Urothelium cell line (cell line): Measurements from ENCODE around the gene PPBP.
"Not testable (repeated sequence)": the region's sequence is repeated elsewhere in the genome, so short reads cannot be mapped to it uniquely, and the experiment has no call there.

ENCODE experiments used
- DNase-seq: peaks from one replicate; pipeline ENCODE4 v3.0.0; 2011; ENCODE audit warnings: low spot score, mixed read lengths
- FAIRE-seq: peaks from 2 replicates; lab custom pipeline; 2011; peaks lifted over from hg19 to GRCh38; lab: Jason Lieb, UNC

PPBP gene

GRCh38 chr4:73952352-73952751 is 35.6 kb downstream of the PPBP start:
- FAIRE-seq (no peak), DNase-seq (no peak)

GRCh38 chr4:73950376-73950920 is 37.5 kb downstream of the PPBP start:
- DNase-seq, FAIRE-seq: not testable (repeated sequence)

GRCh38 chr4:73948990-73949706 is 38.8 kb downstream of the PPBP start:
- FAIRE-seq = no peak

DNA sequence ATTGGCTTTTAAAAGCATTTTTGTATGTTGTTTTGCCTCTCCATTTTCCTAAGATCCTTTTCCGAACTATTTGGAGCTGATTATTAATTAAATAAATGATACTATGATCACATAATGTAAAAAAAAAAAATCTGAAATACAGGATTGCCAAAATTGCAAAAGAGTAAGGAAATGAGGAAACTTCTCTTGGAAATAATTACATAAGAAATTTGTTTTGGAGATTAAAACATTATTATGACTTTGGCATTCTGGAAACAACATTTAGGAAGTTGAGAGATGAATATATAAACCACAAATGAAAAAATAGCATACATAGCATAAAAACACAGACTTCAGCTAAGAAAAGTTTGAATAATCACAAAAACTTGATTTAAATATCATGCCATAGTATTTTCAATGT is 39.7 kb downstream of the PPBP start:
- no peak for DNase-seq
- FAIRE-seq = no peak

More at GRCh38 chr4:73948990-73949706, 38.8 kb downstream of the PPBP start:
- no peak for DNase-seq

DNA sequence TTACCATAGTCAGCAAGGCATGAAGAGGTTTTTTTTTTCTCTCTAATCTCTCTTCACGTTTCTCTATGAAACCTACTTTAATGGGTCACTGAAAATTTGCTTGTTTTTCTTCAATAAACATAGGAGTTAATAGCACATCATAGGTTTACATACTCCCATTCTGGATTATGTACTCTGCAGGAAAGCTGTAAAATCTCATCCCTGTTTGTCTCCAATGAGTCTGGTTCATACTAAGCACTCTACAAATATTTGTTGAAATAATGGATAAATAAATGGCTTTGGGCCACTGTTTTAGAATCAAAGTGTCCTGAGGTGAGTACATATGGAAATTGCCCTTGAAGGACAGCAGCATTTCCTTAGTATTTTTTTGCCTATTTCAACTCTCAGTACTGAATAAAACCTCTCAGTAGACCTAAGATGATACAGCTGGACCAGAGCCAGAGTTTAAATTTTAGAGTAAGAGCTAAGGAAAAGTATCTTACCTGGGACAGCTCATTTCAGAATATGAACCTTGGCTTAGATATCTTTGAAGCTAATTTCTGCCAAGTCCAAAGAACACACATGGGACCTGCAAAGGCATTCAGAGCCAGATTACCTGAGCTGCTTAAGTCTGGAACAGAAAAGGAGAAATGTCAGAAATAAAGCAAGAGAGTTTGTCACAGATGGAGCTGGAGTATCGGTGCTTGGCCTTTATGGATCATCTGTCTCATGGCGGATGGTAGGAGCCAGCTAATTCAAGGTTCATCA is 40.6 kb downstream of the PPBP start:
- no peak for DNase-seq
- FAIRE-seq = no peak

DNA sequence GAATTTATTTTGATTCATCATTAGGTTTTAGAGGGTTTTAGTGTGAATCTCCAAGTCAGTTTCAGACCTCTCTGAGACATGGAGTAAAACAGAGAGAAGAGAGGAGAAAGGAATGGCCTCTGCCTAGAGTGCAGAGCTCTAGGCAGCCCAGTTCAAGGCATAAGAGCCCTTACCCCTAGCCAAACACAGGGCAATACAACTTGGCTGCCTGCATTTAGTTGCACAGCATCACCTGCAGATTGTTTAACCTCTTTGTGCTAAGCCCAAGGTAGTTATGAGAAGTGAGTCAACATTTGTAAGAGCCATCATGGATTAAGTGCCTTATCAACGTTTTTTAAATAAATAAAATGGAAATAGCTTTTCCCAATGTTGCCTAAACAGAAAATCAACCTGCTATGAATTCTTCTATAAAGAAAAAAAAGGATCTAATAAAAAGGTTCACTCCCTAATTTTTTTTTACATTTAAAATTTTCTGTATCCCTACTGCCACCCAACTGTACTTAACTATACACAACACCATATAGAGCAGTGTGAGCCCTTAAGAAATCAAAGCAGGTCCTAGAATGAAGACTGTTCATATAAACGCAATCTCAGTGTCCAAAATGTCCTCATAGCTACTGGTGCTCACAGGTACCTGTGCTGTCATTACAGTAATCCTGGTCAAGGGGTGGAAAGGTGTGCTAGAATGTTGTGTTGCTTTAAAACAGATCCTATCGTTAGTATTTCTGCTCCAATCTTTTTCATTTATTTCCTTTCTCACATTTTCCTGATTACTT is 42.1 kb downstream of the PPBP start:
- DNase-seq (no peak), FAIRE-seq (no peak)

DNA sequence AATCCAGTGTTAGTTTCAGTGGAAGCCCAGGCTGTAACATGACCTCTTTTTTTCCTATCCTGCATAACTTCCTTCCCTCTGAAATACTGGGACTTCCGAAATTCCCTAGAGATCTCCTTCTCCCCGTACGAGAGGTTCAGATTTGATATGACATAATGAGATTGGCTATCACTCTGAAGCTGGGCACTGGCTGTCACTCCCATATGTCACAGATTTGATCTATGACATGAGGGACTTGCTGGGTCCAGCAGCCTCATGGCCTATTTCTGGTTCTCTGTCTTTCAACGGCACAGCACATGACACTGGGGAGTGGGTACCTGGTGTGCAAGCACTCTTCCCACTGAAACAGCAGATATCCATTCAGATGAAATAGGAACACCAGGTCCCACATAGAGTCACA is 42.9 kb downstream of the PPBP start:
- no peak for FAIRE-seq
- no peak for DNase-seq

GRCh38 chr4:73944061-73944875 is 43.7 kb downstream of the PPBP start:
- FAIRE-seq (no peak), DNase-seq (no peak)

DNA sequence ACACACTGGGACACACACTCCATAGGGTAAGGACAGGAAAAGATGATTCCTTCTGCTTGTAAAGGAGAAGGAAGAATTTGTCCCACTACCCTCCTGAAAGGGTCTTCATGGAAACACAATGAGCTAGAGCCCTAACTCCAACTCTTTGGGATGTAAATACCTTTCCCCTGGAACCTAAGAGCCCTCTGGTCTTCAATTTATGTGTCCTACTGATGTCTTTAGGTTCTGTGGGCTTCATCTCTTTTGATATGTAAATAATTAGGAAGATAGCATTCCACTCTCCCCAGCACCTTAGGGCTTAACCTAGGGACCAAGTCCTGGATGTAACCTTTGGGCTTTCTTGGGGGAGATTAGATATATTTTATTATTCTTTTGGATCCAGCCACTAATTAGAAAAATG is 44.4 kb downstream of the PPBP start:
- DNase-seq = no peak

DNA sequence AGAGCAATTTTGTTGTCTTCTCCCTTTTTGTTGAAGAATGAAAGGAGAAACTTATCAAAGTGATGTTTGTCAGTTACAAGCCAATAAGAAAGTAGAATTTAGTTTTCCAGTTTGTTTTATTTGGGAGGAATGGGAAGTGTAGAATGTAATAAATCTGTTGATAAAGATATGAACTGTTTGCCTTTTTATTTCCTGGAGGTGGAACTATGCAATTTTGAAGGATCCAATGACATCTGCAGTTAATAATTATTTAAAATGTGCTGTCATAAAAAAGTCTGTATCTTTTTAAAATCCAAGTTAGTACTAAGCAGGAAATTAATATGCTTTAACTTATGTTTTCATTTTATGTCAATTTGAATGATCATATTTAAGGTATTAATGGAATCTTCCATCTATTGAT is 51.0 kb downstream of the PPBP start:
- FAIRE-seq = no peak
- no peak for DNase-seq

More for the DNA sequence above, 44.4 kb downstream of the PPBP start:
- no peak for FAIRE-seq
